Measurements from ENCODE around the gene MVB12B.

MVB12B gene

GRCh38 chr9:126453156-126453963 is 126.7 kb downstream of the MVB12B start:
- no peak for DNase-seq (ENCODE audit: low spot score)

- no peak for DNase-seq (ENCODE audit: low spot score)
Observed at GRCh38 chr9:126454215-126454614, 127.6 kb downstream of the MVB12B start.

GRCh38 chr9:126454795-126455194 is 128.2 kb downstream of the MVB12B start:
- DNase-seq (ENCODE audit: low spot score) = no peak

- no peak for DNase-seq (ENCODE audit: low spot score)
Observed at GRCh38 chr9:126456441-126457174, 130.0 kb downstream of the MVB12B start.

DNA sequence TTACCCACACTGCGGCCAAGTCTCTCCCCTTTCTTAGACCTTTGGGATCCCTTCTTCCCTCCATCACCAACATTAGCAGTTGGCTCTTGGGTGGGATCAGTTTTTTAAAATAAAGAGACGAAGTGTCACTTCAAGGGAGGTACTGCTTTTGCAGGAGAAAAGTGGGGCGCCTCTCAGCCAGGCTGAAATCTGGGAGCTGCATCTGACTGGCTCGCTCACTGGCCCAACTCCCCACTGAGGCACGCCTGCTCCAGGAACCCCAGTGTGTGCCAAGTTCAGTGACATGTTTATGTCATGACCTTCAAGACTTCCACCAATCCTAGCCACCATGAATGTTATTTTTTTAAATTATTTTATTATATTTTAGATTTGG is 130.5 kb downstream of the MVB12B start:
- DNase-seq (ENCODE audit: low spot score) = no peak

- DNase-seq (ENCODE audit: low spot score) = no peak
Observed at GRCh38 chr9:126457890-126458289, 131.3 kb downstream of the MVB12B start.

DNA sequence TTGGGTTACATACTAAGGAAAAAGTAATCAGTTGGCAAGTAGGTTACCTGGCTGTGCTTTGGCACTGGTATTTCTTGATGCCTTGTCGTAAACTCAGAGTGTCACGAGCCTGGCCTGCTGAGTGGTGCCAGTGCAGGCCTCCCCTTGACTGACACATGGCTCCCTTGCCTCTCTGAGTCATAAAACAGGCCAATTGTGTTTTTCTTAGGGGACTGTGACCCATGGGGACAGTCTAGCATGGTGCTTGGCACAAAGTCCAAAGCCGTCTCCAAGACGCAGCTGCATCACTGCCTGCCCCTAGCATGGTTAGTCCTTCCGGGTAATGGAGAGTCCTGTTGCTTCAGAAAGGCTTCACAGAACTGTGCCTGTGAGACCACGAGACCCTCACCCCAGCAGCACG is 132.5 kb downstream of the MVB12B start:
- no peak for DNase-seq (ENCODE audit: low spot score)

- no peak for DNase-seq (ENCODE audit: low spot score)
Observed at GRCh38 chr9:126459546-126459945, 132.9 kb downstream of the MVB12B start.

GRCh38 chr9:126459965-126460843 is 133.6 kb downstream of the MVB12B start:
- DNase-seq (ENCODE audit: low spot score) = no peak

DNA sequence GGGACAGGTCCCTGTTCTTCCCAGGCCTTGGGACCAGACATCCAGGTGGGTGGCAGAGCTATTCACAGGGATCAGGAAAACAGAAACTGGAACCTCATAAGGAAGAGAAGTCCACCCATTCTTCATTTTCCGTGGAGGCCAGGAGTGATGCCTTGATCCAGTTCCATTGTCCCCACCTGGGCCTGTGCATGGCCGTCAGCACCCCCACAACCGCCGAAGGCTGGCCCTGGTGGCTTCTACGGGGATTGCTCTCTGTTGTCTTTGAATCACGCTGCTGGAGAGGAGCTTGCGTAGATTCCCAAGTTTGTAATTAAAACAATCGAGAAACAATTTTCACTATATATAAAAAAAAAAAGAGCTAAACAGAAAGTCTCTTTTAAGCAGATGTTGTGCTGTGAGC is 134.4 kb downstream of the MVB12B start:
- DNase-seq (ENCODE audit: low spot score) = no peak

- DNase-seq (ENCODE audit: low spot score) = no peak
Observed at GRCh38 chr9:126461608-126462007, 135.0 kb downstream of the MVB12B start.

- no peak for DNase-seq (ENCODE audit: low spot score)
Observed at GRCh38 chr9:126462617-126463016, 136.0 kb downstream of the MVB12B start.

GRCh38 chr9:126463426-126463825 is 136.8 kb downstream of the MVB12B start:
- DNase-seq (ENCODE audit: low spot score) = no peak

GRCh38 chr9:126464694-126465441 is 138.2 kb downstream of the MVB12B start:
- DNase-seq (ENCODE audit: low spot score) = no peak

GRCh38 chr9:126465977-126466376 is 139.3 kb downstream of the MVB12B start:
- no peak for DNase-seq (ENCODE audit: low spot score)

DNA sequence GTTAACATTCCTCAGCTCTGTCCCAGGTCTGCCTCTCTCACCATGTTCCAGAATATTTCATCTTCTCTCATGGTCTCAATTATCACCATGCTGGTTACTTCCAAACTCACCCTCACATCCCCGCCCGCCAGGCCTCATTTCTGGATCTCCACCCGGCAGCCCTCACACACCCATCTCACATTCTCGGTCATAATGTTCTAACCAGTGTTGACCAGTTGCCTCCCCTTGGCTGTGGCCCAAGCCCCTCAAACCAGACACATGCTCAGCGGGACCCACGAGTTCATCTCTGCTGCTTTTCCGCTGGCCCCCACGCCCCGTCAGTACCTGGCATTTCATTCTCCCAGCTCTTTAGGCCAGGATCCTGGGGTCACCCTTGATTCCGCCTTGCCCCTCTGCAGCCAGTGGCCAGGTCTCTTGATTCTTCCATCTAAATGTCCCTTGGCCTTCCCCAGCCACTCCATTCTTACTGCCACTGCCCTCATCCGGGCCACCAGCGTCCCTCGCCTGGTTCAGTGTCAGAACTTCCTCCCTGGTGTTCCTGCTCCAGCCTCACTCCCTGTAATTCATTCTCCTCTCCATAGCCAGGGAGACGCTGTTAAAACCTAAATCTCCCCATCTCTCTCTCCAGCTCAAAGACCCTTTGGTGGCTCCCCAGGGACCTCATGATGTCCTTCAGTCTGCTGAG is 141.7 kb downstream of the MVB12B start:
- DNase-seq (ENCODE audit: low spot score) = no peak

DNA sequence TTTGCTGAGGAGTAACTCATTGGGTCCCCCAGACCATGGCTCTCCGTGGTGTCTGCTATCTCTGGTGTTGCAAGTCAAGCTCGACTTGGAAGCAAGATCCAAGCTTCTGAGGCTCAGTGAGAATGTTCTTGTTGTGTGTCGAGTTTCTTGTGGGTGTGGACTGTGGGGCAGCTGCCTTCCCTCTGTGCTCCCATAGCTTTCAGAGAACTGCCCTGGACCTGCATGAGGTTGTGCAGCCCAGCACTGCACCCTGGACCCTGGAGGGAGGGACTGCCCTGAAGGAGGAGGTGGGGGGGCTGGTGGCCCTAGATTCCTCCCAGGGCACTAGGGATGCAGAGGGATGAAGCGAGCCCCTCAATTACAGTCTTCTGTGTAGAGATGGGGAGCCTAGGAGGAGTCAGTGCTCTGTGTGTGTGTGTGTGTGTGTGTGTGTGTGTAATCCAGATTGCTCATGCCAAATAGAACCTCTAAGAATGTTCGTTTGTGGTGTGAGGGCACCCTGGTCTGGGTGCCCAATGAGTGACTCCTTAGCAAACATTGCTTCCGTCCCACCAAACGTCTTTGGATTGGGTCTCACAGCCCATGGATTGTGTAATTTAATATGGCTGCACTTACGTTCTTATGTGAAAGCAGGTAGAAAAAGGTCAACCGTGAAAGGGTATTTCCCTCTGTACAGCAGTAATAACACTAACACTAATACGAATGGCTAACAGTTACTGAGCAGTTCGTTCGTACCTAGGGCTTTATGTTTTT is 143.8 kb downstream of the MVB12B start:
- DNase-seq (ENCODE audit: low spot score) = no peak

- DNase-seq (ENCODE audit: low spot score) = no peak
Observed at GRCh38 chr9:126471084-126471624, 144.5 kb downstream of the MVB12B start.

DNA sequence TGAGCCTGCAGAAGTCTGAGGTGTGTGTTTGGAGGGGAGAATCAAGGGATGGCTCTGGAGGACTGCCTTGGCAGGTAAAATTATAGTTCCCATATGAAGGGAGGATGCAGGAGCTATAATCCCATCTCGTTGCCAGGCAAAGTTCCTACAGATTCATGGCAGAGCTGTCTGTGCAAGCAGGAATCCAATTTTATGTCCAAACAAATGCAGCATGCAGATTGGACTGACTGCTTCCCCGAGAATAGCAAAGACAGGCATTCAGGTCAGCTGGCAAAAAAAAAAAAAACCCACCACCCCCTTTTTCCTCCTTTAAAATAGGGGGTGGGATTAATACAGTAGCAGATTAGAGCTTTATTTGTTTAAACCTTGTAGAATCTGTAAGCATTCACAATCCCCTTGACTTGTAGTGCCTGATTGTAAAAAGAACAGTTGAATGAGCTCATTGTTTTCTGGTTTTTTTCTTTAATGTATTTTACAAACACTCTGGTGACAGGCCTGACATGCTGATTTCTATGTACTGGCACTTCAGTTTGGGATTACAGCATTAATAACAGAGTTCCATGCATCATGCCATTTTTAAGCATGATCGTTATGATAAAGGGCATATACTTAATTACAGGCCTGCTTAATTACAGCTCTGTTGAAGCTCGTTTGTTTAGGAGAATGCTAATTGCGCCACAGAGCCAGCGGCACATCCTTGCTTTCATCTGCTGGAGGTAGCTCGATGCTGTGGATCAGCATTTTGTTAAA is 145.7 kb downstream of the MVB12B start:
- no peak for DNase-seq (ENCODE audit: low spot score)

- DNase-seq (ENCODE audit: low spot score) = no peak
Observed at GRCh38 chr9:126472948-126473298, 146.3 kb downstream of the MVB12B start.
